ENCODE data around the gene GPR85. TPM values are rescaled to one million over a fixed set of nuclear protein-coding genes. Genes with fewer than 3 reads are reported as not detected.

The GPR85 gene
- total and polyA plus RNA-seq, 10 of the 15 experiments (the other 5 are each of a cell fraction or from before 2014, with no cell fraction given), result 0.05 to 0.38 TPM; not detected in 8

DNA sequence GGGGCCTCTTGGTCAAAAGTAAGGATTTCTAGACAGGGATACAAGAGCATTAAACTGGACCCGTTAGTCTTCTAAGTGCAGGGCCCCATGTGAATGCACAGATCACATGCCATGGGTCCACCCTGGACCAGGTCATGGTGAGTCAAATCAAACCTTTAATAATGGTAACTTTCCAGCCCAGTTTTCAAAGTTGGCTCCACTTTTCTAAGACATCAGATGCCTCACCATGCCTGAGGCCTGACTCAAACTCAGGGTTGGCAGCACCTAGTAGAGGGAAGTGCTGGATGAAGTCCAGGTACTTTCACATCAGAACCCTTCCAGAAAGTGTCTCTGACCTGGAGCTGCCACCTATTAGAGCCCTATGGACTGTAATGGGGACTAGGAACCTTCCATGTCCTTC, 41.4 kb upstream of the GPR85 start:
- no peaks in the 10 kb centered on the region for H3K27me3 ChIP-seq (replicated peaks in 1 of 2; ENCODE audit: control insufficient read depth in 2 of 2, insufficient read depth in 2 of 2, low read length in 1 of 2)
- H3K36me3 ChIP-seq (ENCODE audit: control insufficient read depth in 2 of 2, insufficient read depth in 2 of 2, low read length in 1 of 2), result no peaks in the 10 kb centered on the region
- H3K4me2 ChIP-seq (ENCODE audit: control insufficient read depth, insufficient read depth), result no peak overlapping the region
- no peaks in the 10 kb centered on the region for H3K79me2 ChIP-seq (ENCODE audit: control insufficient read depth, insufficient read depth, low read length)
- ChIA-PET RAD21 (ENCODE audit: unreplicated experiment) (no interaction called here), SMC1A (ENCODE audit: uncharacterized antibody, unreplicated experiment) (no interaction called here), POLR2A (no interaction called here), CTCF (interaction anchor here (1.3 kb wide), 1 partner anchor 31 kb away, joined by 3 read pairs; no protein-coding TSS in a partner anchor)
- no peak for FAIRE-seq
- in situ Hi-C loops (cut with MboI) (no loop called here), intact Hi-C loops (cut with micrococcal nuclease; ENCODE audit: unreplicated experiment) (no loop called here)
- H4K20me1 ChIP-seq (ENCODE audit: control insufficient read depth, insufficient read depth), result no peaks in the 10 kb centered on the region
- H3K4me1 ChIP-seq (ENCODE audit: control insufficient read depth, insufficient read depth, low read length), result no peaks in the 10 kb centered on the region
- DNase-seq (ENCODE audit: low read depth, low spot score), result no peak
- 42% methylated on average over 1 of the region's 1 CpG for WGBS (ENCODE audit: insufficient coverage, insufficient replicate concordance, low lambda C conversion rate, missing lambda C conversion rate)
- H3K27ac ChIP-seq (ENCODE audit: control insufficient read depth, insufficient read depth), result no peak overlapping the region
- H3K9ac ChIP-seq (ENCODE audit: control insufficient read depth, insufficient read depth, low read length), result no peak overlapping the region
- BruUV-seq (replicated peaks), result no TSS peak
- TF ChIP-seq, protein P1, sequence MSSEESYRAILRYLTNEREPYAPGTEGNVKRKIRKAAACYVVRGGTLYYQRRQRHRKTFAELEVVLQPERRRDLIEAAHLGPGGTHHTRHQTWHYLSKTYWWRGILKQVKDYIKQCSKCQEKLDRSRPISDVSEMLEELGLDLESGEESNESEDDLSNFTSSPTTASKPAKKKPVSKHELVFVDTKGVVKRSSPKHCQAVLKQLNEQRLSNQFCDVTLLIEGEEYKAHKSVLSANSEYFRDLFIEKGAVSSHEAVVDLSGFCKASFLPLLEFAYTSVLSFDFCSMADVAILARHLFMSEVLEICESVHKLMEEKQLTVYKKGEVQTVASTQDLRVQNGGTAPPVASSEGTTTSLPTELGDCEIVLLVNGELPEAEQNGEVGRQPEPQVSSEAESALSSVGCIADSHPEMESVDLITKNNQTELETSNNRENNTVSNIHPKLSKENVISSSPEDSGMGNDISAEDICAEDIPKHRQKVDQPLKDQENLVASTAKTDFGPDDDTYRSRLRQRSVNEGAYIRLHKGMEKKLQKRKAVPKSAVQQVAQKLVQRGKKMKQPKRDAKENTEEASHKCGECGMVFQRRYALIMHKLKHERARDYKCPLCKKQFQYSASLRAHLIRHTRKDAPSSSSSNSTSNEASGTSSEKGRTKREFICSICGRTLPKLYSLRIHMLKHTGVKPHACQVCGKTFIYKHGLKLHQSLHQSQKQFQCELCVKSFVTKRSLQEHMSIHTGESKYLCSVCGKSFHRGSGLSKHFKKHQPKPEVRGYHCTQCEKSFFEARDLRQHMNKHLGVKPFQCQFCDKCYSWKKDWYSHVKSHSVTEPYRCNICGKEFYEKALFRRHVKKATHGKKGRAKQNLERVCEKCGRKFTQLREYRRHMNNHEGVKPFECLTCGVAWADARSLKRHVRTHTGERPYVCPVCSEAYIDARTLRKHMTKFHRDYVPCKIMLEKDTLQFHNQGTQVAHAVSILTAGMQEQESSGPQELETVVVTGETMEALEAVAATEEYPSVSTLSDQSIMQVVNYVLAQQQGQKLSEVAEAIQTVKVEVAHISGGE (CRISPR knock-in tag; IDR thresholded peaks at IDR 0.05), result no peak
- TF ChIP-seq ZSCAN29 (IDR thresholded peaks at IDR 0.05) (no peak), STAT1 (conservative IDR thresholded peaks at IDR 0.05) (no peak), MXI1 (IDR thresholded peaks at IDR 0.05; ENCODE audit: low read depth, low read length) (no peak), TCF12 (IDR thresholded peaks at IDR 0.05; ENCODE audit: low read depth, low read length) (no peak), ZNF384 (IDR thresholded peaks at IDR 0.05; ENCODE audit: borderline replicate concordance, low read depth, low read length) (no peak), POLR2AphosphoS2 (IDR thresholded peaks at IDR 0.05; ENCODE audit: low read depth, low read length) (no peak), CHD2 (IDR thresholded peaks at IDR 0.05; ENCODE audit: borderline replicate concordance, low read depth, low read length) (no peak), FOS (IDR thresholded peaks at IDR 0.05; ENCODE audit: borderline replicate concordance, extremely low read depth, insufficient read length) (no peak), SIN3A (IDR thresholded peaks at IDR 0.05; ENCODE audit: low read depth, low read length) (no peak), CBX5 (IDR thresholded peaks at IDR 0.05; ENCODE audit: low read depth) (no peak), STAT3 (IDR thresholded peaks at IDR 0.05; ENCODE audit: low read depth, low read length) (no peak), PML (IDR thresholded peaks at IDR 0.05; ENCODE audit: low read length) (no peak), RCOR1 (conservative IDR thresholded peaks at IDR 0.05; ENCODE audit: low read depth, low read length) (no peak), PAX8 (IDR thresholded peaks at IDR 0.05) (no peak)
- TF ChIP-seq, protein P2, sequence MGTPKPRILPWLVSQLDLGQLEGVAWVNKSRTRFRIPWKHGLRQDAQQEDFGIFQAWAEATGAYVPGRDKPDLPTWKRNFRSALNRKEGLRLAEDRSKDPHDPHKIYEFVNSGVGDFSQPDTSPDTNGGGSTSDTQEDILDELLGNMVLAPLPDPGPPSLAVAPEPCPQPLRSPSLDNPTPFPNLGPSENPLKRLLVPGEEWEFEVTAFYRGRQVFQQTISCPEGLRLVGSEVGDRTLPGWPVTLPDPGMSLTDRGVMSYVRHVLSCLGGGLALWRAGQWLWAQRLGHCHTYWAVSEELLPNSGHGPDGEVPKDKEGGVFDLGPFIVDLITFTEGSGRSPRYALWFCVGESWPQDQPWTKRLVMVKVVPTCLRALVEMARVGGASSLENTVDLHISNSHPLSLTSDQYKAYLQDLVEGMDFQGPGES (IDR thresholded peaks at IDR 0.05), result no peak
- ATAC-seq, result no peak
- H3K4me3 ChIP-seq, result no peak overlapping the region
- no peaks in the 10 kb centered on the region for H3K9me3 ChIP-seq (replicated peaks; ENCODE audit: control insufficient read depth, insufficient read depth, low read length)
- H2AFZ ChIP-seq (ENCODE audit: control insufficient read depth, low read depth, low read length), result no peak overlapping the region
